Breast epithelium (tissue), 3 donors: ENCODE measurements around the gene COL26A1.

Experiments used
- CTCF ChIP-seq, 3 donors: fragments of 450-650 bp; IDR thresholded peaks; one replicate each; pipeline ENCODE4 v1.5.1; 2016 to 2017; ENCODE audit warnings: antibody characterized with exemption in 3 of 3, mild to moderate bottlenecking in 3 of 3, moderate library complexity in 3 of 3
- POLR2A ChIP-seq: fragments of 450-650 bp; IDR thresholded peaks from one replicate; pipeline ENCODE4 v1.6.1; 2016; ENCODE audit warnings: antibody characterized with exemption, mild to moderate bottlenecking, moderate library complexity

- TF ChIP-seq CTCF (IDR thresholded peaks at IDR 0.05): no peak
- TF ChIP-seq POLR2A: no peak
Observed at GRCh38 chr7:101381549-101382111, 19.0 kb downstream of the COL26A1 start.
